Measurements from ENCODE around the gene FBXO40.
"Not testable (repeated sequence)": the region's sequence is repeated elsewhere in the genome, so short reads cannot be mapped to it uniquely, and the experiment has no call there.

DNA sequence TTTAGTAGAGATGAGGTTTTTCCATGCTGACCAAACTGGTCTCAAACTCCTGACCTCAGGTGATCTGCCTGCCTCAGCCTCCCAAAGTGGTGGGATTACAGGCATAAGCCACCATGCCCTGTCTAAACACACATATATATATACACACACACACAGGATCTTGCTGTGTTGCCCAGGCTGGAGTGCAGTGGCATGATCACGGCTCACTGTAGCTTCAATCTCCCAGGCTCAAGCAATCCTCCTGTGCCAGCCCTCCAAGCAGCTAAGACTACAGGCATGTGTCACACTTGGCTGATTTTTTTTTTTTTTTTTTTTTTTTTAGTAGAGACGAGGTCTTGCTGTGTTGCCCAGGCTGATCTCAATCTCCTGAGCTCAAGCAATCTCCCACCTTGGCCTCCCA, 6.7 kb downstream of the FBXO40 start:
- TF ChIP-seq, protein P1, sequence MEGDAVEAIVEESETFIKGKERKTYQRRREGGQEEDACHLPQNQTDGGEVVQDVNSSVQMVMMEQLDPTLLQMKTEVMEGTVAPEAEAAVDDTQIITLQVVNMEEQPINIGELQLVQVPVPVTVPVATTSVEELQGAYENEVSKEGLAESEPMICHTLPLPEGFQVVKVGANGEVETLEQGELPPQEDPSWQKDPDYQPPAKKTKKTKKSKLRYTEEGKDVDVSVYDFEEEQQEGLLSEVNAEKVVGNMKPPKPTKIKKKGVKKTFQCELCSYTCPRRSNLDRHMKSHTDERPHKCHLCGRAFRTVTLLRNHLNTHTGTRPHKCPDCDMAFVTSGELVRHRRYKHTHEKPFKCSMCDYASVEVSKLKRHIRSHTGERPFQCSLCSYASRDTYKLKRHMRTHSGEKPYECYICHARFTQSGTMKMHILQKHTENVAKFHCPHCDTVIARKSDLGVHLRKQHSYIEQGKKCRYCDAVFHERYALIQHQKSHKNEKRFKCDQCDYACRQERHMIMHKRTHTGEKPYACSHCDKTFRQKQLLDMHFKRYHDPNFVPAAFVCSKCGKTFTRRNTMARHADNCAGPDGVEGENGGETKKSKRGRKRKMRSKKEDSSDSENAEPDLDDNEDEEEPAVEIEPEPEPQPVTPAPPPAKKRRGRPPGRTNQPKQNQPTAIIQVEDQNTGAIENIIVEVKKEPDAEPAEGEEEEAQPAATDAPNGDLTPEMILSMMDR (IDR thresholded peaks at IDR 0.05; ENCODE audit: low read depth, low read length, poor library complexity, severe bottlenecking) = not testable (repeated sequence)
- not testable (repeated sequence) for TF ChIP-seq EZH2phosphoT487 (IDR thresholded peaks at IDR 0.05; ENCODE audit: borderline replicate concordance, low read length)
